SK-N-SH (cell line): Measurements from ENCODE around the gene NCF4. TPM values are rescaled to one million over a fixed set of nuclear protein-coding genes. Genes with fewer than 3 reads are reported as not detected.
A peak's percentile ranks its signal among the peaks of the same experiment; 100 is the strongest.

Experiments used
- CTCF ChIA-PET: fragments of 300-600, 350-600 bp; formaldehyde crosslinking; extraction: SDS; loops from one replicate; lab custom pipeline; 2021; lab: Yijun Ruan, JAX
- POLR2A ChIA-PET: fragments of 350-600 bp; sonication (Branson Sonifier 250); formaldehyde crosslinking; extraction: SDS; loops from one replicate; lab custom pipeline; 2020; ENCODE audit warnings: antibody characterized with exemption, inconsistent platforms; lab: Yijun Ruan, JAX
- DNase-seq: peaks from one replicate; pipeline ENCODE4 v3.0.0; 2012
- H2AFZ ChIP-seq: fragments of 200-600 bp; sonication (generic); 2 replicates; pipeline ENCODE4 v1.8.1; 2016; ENCODE audit warnings: antibody characterized with exemption, mild to moderate bottlenecking, low read depth
- H3F3A ChIP-seq: fragments of 200-600 bp; sonication (generic); replicated peaks from 2 replicates; pipeline ENCODE3; 2016; ENCODE audit warnings: antibody characterized with exemption, mild to moderate bottlenecking; ENCODE audit not compliant: insufficient read depth
- H3K27ac ChIP-seq, 2 experiments: fragments of 200-500 bp in 1 of 2; fragments of 200-600 bp in 1 of 2; sonication (Bioruptor generic) in 1 of 2; sonication (generic), shearing (Covaris generic) in 1 of 2; 2 replicates each; pipeline versions ENCODE4 v1.5.1 to v1.6.1; 2014 to 2016; ENCODE audit warnings: low read depth in 2 of 2, inconsistent platforms in 1 of 2, low read length in 1 of 2, mild to moderate bottlenecking in 1 of 2, mixed read lengths in 1 of 2
- H3K27me3 ChIP-seq: fragments of 200-600 bp; sonication (generic), shearing (Covaris generic); 2 replicates; pipeline ENCODE4 v1.6.1; 2016; ENCODE audit warnings: mixed run types; ENCODE audit not compliant: insufficient read depth
- H3K36me3 ChIP-seq, 2 experiments: fragments of 200-500 bp in 1 of 2; fragments of 200-600 bp in 1 of 2; sonication (Bioruptor generic) in 1 of 2; sonication (generic) in 1 of 2; replicated peaks in 1 of 2; 2 replicates each; pipeline versions ENCODE3 to v1.5.1; 2014 to 2016; ENCODE audit warnings: low read length in 1 of 2, mild to moderate bottlenecking in 1 of 2; ENCODE audit not compliant: insufficient read depth in 2 of 2, control insufficient read depth in 1 of 2
- H3K4me1 ChIP-seq, 2 experiments: fragments of 200-500 bp in 1 of 2; fragments of 200-600 bp in 1 of 2; sonication (Bioruptor generic) in 1 of 2; sonication (generic), shearing (Covaris generic) in 1 of 2; 2 replicates each; pipeline versions ENCODE4 v1.5.1 to v1.6.1; 2014 to 2016; ENCODE audit warnings: low read depth in 1 of 2, low read length in 1 of 2, mixed run types in 1 of 2; ENCODE audit not compliant: insufficient read depth in 2 of 2, control insufficient read depth in 1 of 2
- H3K4me2 ChIP-seq: fragments of 200-600 bp; sonication (generic), shearing (Covaris generic); 2 replicates; pipeline ENCODE4 v1.6.1; 2017; ENCODE audit warnings: mixed run types
- H3K4me3 ChIP-seq, 2 experiments: fragments of 200-500 bp in 1 of 2; fragments of 200-600 bp in 1 of 2; sonication (Bioruptor generic) in 1 of 2; sonication (generic), shearing (Covaris generic) in 1 of 2; 2 replicates each; pipeline versions ENCODE4 v1.5.1 to v1.8.1; 2014 to 2016; ENCODE audit warnings: low read depth in 2 of 2, inconsistent platforms in 1 of 2, low read length in 1 of 2, mild to moderate bottlenecking in 1 of 2, mixed read lengths in 1 of 2, moderate library complexity in 1 of 2
- H3K79me2 ChIP-seq: fragments of 200-600 bp; sonication (generic); 2 replicates; pipeline ENCODE4 v1.8.1; 2017; ENCODE audit warnings: mild to moderate bottlenecking; ENCODE audit not compliant: insufficient read depth
- H3K9ac ChIP-seq: fragments of 200-600 bp; sonication (generic); 2 replicates; pipeline ENCODE4 v1.6.1; 2017; ENCODE audit warnings: mixed run types
- H3K9me2 ChIP-seq: fragments of 200-600 bp; sonication (generic); 2 replicates; pipeline ENCODE4 v1.6.1; 2017; ENCODE audit warnings: mixed run types
- H3K9me3 ChIP-seq: fragments of 200-600 bp; sonication (generic); 2 replicates; pipeline ENCODE4 v1.6.1; 2017; ENCODE audit warnings: mixed run types, mild to moderate bottlenecking, moderate library complexity
- H4K20me1 ChIP-seq: fragments of 200-600 bp; sonication (generic); 2 replicates; pipeline ENCODE4 v1.6.1; 2017; ENCODE audit warnings: mild to moderate bottlenecking, mixed run types; ENCODE audit not compliant: insufficient read depth
- FOXJ3 ChIP-seq: sonication (generic); formaldehyde crosslinking; IDR thresholded peaks from 2 replicates; pipeline ENCODE4 v1.5.1; 2020; ENCODE audit warnings: mild to moderate bottlenecking, missing genetic modification reagents
- FOXM1 ChIP-seq: IDR thresholded peaks from 2 replicates; pipeline ENCODE4 v1.4.0; 2012; ENCODE audit warnings: low read depth, mild to moderate bottlenecking
- GABPA ChIP-seq: IDR thresholded peaks from 2 replicates; pipeline ENCODE4 v1.4.0; 2012; ENCODE audit warnings: low read depth, mild to moderate bottlenecking
- GATA2 ChIP-seq: sonication (generic); formaldehyde crosslinking; IDR thresholded peaks from 2 replicates; pipeline ENCODE4 v1.5.0; 2020; ENCODE audit warnings: mild to moderate bottlenecking, missing genetic modification reagents
- IRF3 ChIP-seq: fragments of 150-350 bp; IDR thresholded peaks from 2 replicates; pipeline ENCODE4 v1.6.1; 2016; ENCODE audit warnings: mild to moderate bottlenecking, low read depth, low read length
- JUND ChIP-seq: IDR thresholded peaks from 2 replicates; pipeline ENCODE4 v1.4.0; 2012
- MEF2A ChIP-seq: IDR thresholded peaks from 2 replicates; pipeline ENCODE4 v1.4.0; 2012; ENCODE audit warnings: low read depth, borderline replicate concordance
- MXI1 ChIP-seq: IDR thresholded peaks from 2 replicates; pipeline ENCODE4 v1.6.1; 2012; ENCODE audit warnings: mild to moderate bottlenecking, low read depth, low read length, improper control_type of control experiment
- NFIC ChIP-seq: IDR thresholded peaks from 2 replicates; pipeline ENCODE4 v1.4.0; 2012; ENCODE audit warnings: borderline replicate concordance
- POLR2AphosphoS5 ChIP-seq: IDR thresholded peaks from 2 replicates; pipeline ENCODE4 v1.6.1; 2012; ENCODE audit warnings: low read depth, low read length
- RAD21 ChIP-seq: IDR thresholded peaks from 2 replicates; pipeline ENCODE4 v1.6.1; 2012; ENCODE audit warnings: mild to moderate bottlenecking, low read length
- RXRA ChIP-seq: IDR thresholded peaks from 2 replicates; pipeline ENCODE4 v1.4.0; 2012; ENCODE audit warnings: low read depth, mild to moderate bottlenecking, borderline replicate concordance
- SIN3A ChIP-seq: IDR thresholded peaks from 2 replicates; pipeline ENCODE4 v1.6.1; 2012; ENCODE audit warnings: low read depth, mild to moderate bottlenecking, low read length, moderate library complexity, borderline replicate concordance
- SMC3 ChIP-seq: IDR thresholded peaks from 2 replicates; pipeline ENCODE4 v1.6.1; 2012; ENCODE audit warnings: low read depth, low read length, improper control_type of control experiment
- TAF1 ChIP-seq: IDR thresholded peaks from 2 replicates; pipeline ENCODE4 v1.6.1; 2012; ENCODE audit warnings: low read depth, mild to moderate bottlenecking, low read length, moderate library complexity, borderline replicate concordance
- TCF12 ChIP-seq: IDR thresholded peaks from 2 replicates; pipeline ENCODE4 v1.4.0; 2012
- TEAD4 ChIP-seq: IDR thresholded peaks from 2 replicates; pipeline ENCODE4 v1.4.0; 2012; ENCODE audit warnings: mild to moderate bottlenecking, borderline replicate concordance; ENCODE audit not compliant: insufficient read depth
- USF1 ChIP-seq: IDR thresholded peaks from 2 replicates; pipeline ENCODE4 v1.4.0; 2012; ENCODE audit warnings: low read depth, borderline replicate concordance
- WGBS: methylation state at CpG from one replicate; pipeline ENCODE4 v1.1.6; 2017; ENCODE audit warnings: low lambda C conversion rate; 5-methylcytosine and 5-hydroxymethylcytosine counted together
- polyA plus RNA-seq, 3 experiments: library from polyadenylated mRNA; depleted of rRNA; stranded (reverse); fragments of >200 nt; gene quantifications; 2 replicates each; pipeline ENCODE4 v1.2.3, GENCODE V29; 2012
- TF ChIP-seq, protein P1 (sequence below): IDR thresholded peaks from 2 replicates; pipeline ENCODE4 v1.6.1; 2012; ENCODE audit warnings: mild to moderate bottlenecking, low read depth, low read length, moderate library complexity
- TF ChIP-seq, protein P2 (sequence below): IDR thresholded peaks from 2 replicates; pipeline ENCODE4 v1.4.0; 2012; ENCODE audit warnings: low read depth, borderline replicate concordance

NCF4 gene
- polyA plus RNA-seq, 1 of the 3 experiments (the other 2 are of a cell fraction), result not detected

DNA sequence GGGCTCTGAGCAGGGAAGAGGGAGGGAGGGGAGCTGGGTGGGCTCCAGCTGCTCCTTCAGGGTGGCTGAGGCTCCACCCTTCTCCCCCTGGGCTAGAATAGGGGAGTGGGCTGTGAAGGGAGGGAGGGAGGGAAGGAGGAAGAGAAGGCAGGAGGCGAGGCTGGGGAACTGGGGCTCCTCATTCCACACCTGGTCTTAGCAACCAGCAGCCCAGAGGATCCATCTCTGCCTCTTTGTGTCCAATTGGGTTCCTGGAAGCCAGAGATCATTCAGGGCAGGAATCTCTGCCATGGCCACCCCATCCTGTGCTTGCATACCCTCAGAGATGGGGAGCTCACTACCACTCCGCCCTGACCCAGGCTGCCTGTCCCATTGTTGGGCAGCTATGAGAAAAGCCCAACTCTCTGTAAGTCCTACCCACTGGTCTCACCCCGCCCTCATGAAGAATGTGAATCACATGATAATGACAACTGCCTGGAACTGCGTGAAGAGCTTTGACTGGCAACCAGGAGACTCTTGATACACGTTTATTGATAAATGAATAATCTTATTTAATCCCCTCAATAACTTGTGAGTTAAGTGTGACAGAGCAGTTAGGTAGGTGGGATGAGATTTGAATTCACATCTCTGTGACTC is 7.9 kb downstream of the NCF4 start:
- POLR2A ChIA-PET, result no interaction called here
- H3K9me2 ChIP-seq, result no peaks in the 10 kb centered on the region
- H2AFZ ChIP-seq, result no peak overlapping the region
- H4K20me1 ChIP-seq, result no peaks in the 10 kb centered on the region
- WGBS, result 37% methylated on average over 4 of the region's 5 CpGs
- no peak overlapping the region for H3K27ac ChIP-seq
- no peaks in the 10 kb centered on the region for H3K79me2 ChIP-seq
- no peak for TF ChIP-seq TAF1
- TF ChIP-seq POLR2AphosphoS5, result no peak
- TF ChIP-seq GATA2 (CRISPR knock-in tag), result no peak
- no peak for TF ChIP-seq TCF12
- no peak for TF ChIP-seq FOXM1
- TF ChIP-seq FOXJ3 (CRISPR knock-in tag), result no peak
- no peaks in the 10 kb centered on the region for H3K9me3 ChIP-seq
- H3F3A ChIP-seq, result no peaks in the 10 kb centered on the region
- H3K9ac ChIP-seq, result no peak overlapping the region
- no peaks in the 10 kb centered on the region for H3K27me3 ChIP-seq
- no peak for DNase-seq
- no peaks in the 10 kb centered on the region for H3K36me3 ChIP-seq
- H3K4me3 ChIP-seq, result no peak overlapping the region
- H3K4me2 ChIP-seq, result no peak overlapping the region
- no peaks in the 10 kb centered on the region; a peak in 1 of 4 replicates for H3K4me1 ChIP-seq
- CTCF ChIA-PET, result interaction anchor here (1.1 to 8.6 kb wide), 3 partner anchors 10 to 109 kb away, joined by 3 to 109 read pairs (median 11); no protein-coding TSS in a partner anchor

GRCh38 chr22:36870250-36870649 is 9.4 kb downstream of the NCF4 start:
- no peak overlapping the region for H3K9ac ChIP-seq
- H3K27ac ChIP-seq, result no peak overlapping the region
- H3K4me1 ChIP-seq, result no peaks in the 10 kb centered on the region; a peak in 1 of 4 replicates
- no peak overlapping the region for H2AFZ ChIP-seq
- ChIA-PET POLR2A (no interaction called here), CTCF (interaction anchor here (0.8 to 8.6 kb wide), 4 partner anchors 11 to 107 kb away, joined by 3 to 109 read pairs (median 8); partner anchors contain the start of gene IFT27)
- 30% methylated on average over 14 of the region's 14 CpGs for WGBS
- H3K36me3 ChIP-seq, result no peaks in the 10 kb centered on the region
- H4K20me1 ChIP-seq, result no peaks in the 10 kb centered on the region
- H3K4me2 ChIP-seq, result no peak overlapping the region
- H3F3A ChIP-seq, result no peaks in the 10 kb centered on the region
- H3K9me2 ChIP-seq, result no peaks in the 10 kb centered on the region
- no peaks in the 10 kb centered on the region for H3K79me2 ChIP-seq
- no peaks in the 10 kb centered on the region for H3K9me3 ChIP-seq
- no peak overlapping the region for H3K4me3 ChIP-seq
- DNase-seq, result peak; percentile 61
- no peaks in the 10 kb centered on the region for H3K27me3 ChIP-seq
- TF ChIP-seq FOXJ3 (CRISPR knock-in tag), result no peak
- no peak for TF ChIP-seq JUND
- no peak for TF ChIP-seq MEF2A
- no peak for TF ChIP-seq TEAD4
- TF ChIP-seq, protein P1, sequence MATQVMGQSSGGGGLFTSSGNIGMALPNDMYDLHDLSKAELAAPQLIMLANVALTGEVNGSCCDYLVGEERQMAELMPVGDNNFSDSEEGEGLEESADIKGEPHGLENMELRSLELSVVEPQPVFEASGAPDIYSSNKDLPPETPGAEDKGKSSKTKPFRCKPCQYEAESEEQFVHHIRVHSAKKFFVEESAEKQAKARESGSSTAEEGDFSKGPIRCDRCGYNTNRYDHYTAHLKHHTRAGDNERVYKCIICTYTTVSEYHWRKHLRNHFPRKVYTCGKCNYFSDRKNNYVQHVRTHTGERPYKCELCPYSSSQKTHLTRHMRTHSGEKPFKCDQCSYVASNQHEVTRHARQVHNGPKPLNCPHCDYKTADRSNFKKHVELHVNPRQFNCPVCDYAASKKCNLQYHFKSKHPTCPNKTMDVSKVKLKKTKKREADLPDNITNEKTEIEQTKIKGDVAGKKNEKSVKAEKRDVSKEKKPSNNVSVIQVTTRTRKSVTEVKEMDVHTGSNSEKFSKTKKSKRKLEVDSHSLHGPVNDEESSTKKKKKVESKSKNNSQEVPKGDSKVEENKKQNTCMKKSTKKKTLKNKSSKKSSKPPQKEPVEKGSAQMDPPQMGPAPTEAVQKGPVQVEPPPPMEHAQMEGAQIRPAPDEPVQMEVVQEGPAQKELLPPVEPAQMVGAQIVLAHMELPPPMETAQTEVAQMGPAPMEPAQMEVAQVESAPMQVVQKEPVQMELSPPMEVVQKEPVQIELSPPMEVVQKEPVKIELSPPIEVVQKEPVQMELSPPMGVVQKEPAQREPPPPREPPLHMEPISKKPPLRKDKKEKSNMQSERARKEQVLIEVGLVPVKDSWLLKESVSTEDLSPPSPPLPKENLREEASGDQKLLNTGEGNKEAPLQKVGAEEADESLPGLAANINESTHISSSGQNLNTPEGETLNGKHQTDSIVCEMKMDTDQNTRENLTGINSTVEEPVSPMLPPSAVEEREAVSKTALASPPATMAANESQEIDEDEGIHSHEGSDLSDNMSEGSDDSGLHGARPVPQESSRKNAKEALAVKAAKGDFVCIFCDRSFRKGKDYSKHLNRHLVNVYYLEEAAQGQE, result no peak
- TF ChIP-seq RXRA, result no peak
- no peak for TF ChIP-seq IRF3
- no peak for TF ChIP-seq FOXM1
- TF ChIP-seq SMC3, result no peak
- TF ChIP-seq GABPA, result no peak
- TF ChIP-seq GATA2 (CRISPR knock-in tag), result no peak
- TF ChIP-seq USF1, result no peak
- TF ChIP-seq MXI1, result no peak
- TF ChIP-seq SIN3A, result no peak
- TF ChIP-seq RAD21, result no peak
- TF ChIP-seq NFIC, result no peak
- TF ChIP-seq, protein P2, sequence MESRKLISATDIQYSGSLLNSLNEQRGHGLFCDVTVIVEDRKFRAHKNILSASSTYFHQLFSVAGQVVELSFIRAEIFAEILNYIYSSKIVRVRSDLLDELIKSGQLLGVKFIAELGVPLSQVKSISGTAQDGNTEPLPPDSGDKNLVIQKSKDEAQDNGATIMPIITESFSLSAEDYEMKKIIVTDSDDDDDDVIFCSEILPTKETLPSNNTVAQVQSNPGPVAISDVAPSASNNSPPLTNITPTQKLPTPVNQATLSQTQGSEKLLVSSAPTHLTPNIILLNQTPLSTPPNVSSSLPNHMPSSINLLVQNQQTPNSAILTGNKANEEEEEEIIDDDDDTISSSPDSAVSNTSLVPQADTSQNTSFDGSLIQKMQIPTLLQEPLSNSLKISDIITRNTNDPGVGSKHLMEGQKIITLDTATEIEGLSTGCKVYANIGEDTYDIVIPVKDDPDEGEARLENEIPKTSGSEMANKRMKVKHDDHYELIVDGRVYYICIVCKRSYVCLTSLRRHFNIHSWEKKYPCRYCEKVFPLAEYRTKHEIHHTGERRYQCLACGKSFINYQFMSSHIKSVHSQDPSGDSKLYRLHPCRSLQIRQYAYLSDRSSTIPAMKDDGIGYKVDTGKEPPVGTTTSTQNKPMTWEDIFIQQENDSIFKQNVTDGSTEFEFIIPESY, result no peak
